ENCODE data around the gene LIPI. TPM values are rescaled to one million over a fixed set of nuclear protein-coding genes. Genes with fewer than 3 reads are reported as not detected.
"Not testable (repeated sequence)": the region's sequence is repeated elsewhere in the genome, so short reads cannot be mapped to it uniquely, and the experiment has no call there.

LIPI gene
- total and polyA plus RNA-seq, 4 donors, result not detected

DNA sequence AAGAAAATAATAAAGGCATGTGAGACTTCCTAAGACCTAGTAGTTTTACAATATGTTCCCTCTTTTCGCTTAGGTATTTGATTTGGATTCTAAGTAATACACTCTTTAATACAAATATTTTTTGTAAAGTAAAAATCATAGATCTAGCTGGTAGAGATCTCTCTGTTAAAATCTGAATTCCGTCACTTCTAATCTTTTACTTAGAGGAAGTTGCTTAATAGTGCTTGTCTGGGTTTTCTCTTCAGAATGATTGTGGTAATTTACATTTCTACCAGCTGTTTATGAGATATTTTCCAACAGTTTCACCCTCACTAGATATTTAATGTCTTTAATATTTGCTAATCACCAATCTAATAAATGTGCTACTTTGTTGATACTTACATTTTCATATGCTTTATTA lies 28.5 kb upstream of the LIPI start:
- ATAC-seq (ENCODE audit: low FRiP score) (no peak), DNase-seq (no peak)
- intact Hi-C loops (cut with DNase I), result no loop called here
- no peak overlapping the region for H3K27ac ChIP-seq (ENCODE audit: low read depth in 1 of 2, low read length in 2 of 2)
- WGBS, 2 donors, result 69 to 70% methylated on average over 2 of the region's 2 CpGs
- no peaks in the 10 kb centered on the region for H3K27me3 ChIP-seq (ENCODE audit: control insufficient read depth in 1 of 2, insufficient read depth in 2 of 2, low read length in 1 of 2)
- H3K36me3 ChIP-seq (ENCODE audit: control insufficient read depth in 1 of 2, insufficient read depth in 2 of 2, low read length in 1 of 2), result no peaks in the 10 kb centered on the region
- peaks cover 2% of the 10 kb centered on the region for H3K9me3 ChIP-seq (ENCODE audit: control insufficient read depth, low read length)
- H3K4me1 ChIP-seq (ENCODE audit: control insufficient read depth in 1 of 2, insufficient read depth in 2 of 2, low read length in 2 of 2), result no peaks in the 10 kb centered on the region
- no peak overlapping the region for H3K4me3 ChIP-seq (ENCODE audit: low read length in 2 of 2)

DNA sequence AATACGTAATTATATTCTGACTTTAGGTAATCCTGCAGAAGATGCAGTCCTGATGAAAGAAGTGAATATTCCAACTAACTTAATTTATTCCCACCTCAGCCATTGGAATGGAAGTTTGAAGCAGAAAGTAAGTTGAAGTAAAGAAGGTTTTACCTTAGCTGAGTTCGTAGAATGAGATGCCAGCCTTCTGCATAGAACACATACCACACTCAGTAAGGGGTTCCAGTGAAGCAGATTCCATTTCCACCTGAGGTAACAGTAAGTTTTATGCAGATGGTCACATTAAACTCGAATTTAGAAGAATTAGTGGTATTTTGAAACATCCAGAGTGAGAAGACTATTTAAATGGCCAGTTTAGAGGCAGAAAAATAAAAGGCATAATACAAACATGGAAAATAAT lies 25.4 kb upstream of the LIPI start:
- DNase-seq, result no peak
- Histone ChIP-seq H3K27ac (ENCODE audit: low read depth in 1 of 2, low read length in 2 of 2) (no peak overlapping the region), H3K36me3 (ENCODE audit: control insufficient read depth in 1 of 2, insufficient read depth in 2 of 2, low read length in 1 of 2) (no peaks in the 10 kb centered on the region), H3K4me1 (ENCODE audit: control insufficient read depth in 1 of 2, insufficient read depth in 2 of 2, low read length in 2 of 2) (no peaks in the 10 kb centered on the region), H3K4me3 (ENCODE audit: low read length in 2 of 2) (no peak overlapping the region), H3K27me3 (ENCODE audit: control insufficient read depth in 1 of 2, insufficient read depth in 2 of 2, low read length in 1 of 2) (no peaks in the 10 kb centered on the region), H3K9me3 (ENCODE audit: control insufficient read depth, low read length) (no peaks in the 10 kb centered on the region)
- no peak for ATAC-seq (ENCODE audit: low FRiP score)
- intact Hi-C loops (cut with DNase I), result no loop called here
- 46 to 49% methylated on average over 3 of the region's 3 CpGs for WGBS, 2 donors

DNA sequence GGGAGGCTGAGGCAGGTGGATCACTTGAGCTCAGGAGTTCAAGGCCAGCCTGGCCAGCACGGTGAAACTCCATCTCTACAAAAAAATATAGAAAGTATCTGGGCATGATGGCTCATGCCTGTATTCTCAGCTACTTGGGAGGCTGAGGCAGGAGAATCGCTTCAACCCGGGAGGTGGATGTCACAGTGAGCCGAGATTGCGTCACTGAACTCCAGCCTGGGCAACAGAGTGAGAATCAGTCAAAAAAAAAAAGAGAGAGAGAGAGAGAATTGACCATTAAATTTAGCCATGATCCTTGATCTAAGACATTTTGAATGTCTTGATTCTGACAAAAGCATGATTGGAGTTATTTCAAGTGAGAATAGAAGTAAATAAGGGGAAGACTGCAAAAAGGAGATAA lies 24.3 kb upstream of the LIPI start:
- 78 to 83% methylated on average over 5 of the region's 5 CpGs for WGBS, 2 donors

DNA sequence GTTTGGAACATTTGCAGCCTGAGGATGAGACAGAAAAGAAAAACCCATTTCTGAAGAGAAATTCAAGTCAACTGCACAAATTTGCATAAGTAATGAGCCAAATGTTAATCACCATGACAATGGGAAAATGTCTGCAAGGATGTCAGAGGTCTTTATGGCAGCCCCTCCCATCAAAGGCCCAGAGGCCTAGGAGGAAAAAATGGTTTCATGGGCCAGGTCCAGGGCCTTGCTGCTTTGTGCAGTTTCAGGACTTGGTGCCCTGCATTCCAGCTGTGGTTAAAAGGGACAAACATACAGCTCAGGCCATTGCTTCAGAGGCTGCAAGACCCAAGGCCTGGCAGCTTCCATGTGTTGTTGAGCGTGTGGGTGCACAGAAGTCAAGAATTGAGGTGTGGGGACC lies 18.6 kb upstream of the LIPI start:
- H3K4me1 ChIP-seq (ENCODE audit: control insufficient read depth in 1 of 2, insufficient read depth in 2 of 2, low read length in 2 of 2), result no peaks in the 10 kb centered on the region
- DNase-seq (no peak), ATAC-seq (ENCODE audit: low FRiP score) (no peak)
- no peak overlapping the region for H3K27ac ChIP-seq (ENCODE audit: low read depth in 1 of 2, low read length in 2 of 2)
- peaks cover 4% of the 10 kb centered on the region for H3K9me3 ChIP-seq (ENCODE audit: control insufficient read depth, low read length)
- no peak overlapping the region for H3K4me3 ChIP-seq (ENCODE audit: low read length in 2 of 2)
- no peaks in the 10 kb centered on the region for H3K27me3 ChIP-seq (ENCODE audit: control insufficient read depth in 1 of 2, insufficient read depth in 2 of 2, low read length in 1 of 2)
- no peaks in the 10 kb centered on the region for H3K36me3 ChIP-seq (ENCODE audit: control insufficient read depth in 1 of 2, insufficient read depth in 2 of 2, low read length in 1 of 2)
- 44 to 66% methylated on average over 1 of the region's 1 CpG for WGBS, 2 donors
- intact Hi-C loops (cut with DNase I), result no loop called here

More for the DNA sequence above, 24.3 kb upstream of the LIPI start:
- Histone ChIP-seq H3K27ac (ENCODE audit: low read depth in 1 of 2, low read length in 2 of 2) (no peak overlapping the region), H3K4me1 (ENCODE audit: control insufficient read depth in 1 of 2, insufficient read depth in 2 of 2, low read length in 2 of 2) (no peaks in the 10 kb centered on the region), H3K4me3 (ENCODE audit: low read length in 2 of 2) (no peak overlapping the region), H3K9me3 (ENCODE audit: control insufficient read depth, low read length) (no peaks in the 10 kb centered on the region), H3K36me3 (ENCODE audit: control insufficient read depth in 1 of 2, insufficient read depth in 2 of 2, low read length in 1 of 2) (no peaks in the 10 kb centered on the region), H3K27me3 (ENCODE audit: control insufficient read depth in 1 of 2, insufficient read depth in 2 of 2, low read length in 1 of 2) (no peaks in the 10 kb centered on the region)
- ATAC-seq (ENCODE audit: low FRiP score) (no peak), DNase-seq (no peak)
- intact Hi-C loops (cut with DNase I), result no loop called here

DNA sequence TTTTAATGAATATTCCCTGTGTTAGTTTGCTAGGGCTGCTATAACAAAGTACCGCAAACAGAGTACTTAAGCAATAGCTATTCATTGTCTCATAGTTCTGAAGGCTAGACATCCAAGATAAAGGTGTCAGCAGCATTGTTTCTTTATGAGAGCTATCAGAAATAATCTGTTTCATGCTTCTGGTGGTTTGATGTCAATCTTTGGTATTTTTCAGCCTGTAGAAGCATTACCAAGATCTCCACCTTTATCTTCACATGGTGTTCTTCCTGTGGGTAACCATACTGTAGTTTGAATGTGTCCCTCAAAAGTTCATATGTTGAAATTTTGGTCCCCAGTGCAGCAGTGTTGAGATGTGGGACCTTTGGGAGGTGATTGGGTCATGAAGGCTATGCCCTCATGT lies 12.6 kb upstream of the LIPI start:
- Histone ChIP-seq H3K27me3 (ENCODE audit: control insufficient read depth in 1 of 2, insufficient read depth in 2 of 2, low read length in 1 of 2) (no peaks in the 10 kb centered on the region), H3K36me3 (ENCODE audit: control insufficient read depth in 1 of 2, insufficient read depth in 2 of 2, low read length in 1 of 2) (no peaks in the 10 kb centered on the region), H3K4me1 (ENCODE audit: control insufficient read depth in 1 of 2, insufficient read depth in 2 of 2, low read length in 2 of 2) (no peaks in the 10 kb centered on the region), H3K27ac (ENCODE audit: low read depth in 1 of 2, low read length in 2 of 2) (no peak overlapping the region), H3K9me3 (ENCODE audit: control insufficient read depth, low read length) (no peaks in the 10 kb centered on the region), H3K4me3 (ENCODE audit: low read length in 2 of 2) (no peak overlapping the region)
- WGBS, 2 donors, result 93 to 94% methylated on average over 1 of the region's 1 CpG
- no peak for ATAC-seq (ENCODE audit: low FRiP score)
- intact Hi-C loops (cut with DNase I), result no loop called here
- no peak for DNase-seq

DNA sequence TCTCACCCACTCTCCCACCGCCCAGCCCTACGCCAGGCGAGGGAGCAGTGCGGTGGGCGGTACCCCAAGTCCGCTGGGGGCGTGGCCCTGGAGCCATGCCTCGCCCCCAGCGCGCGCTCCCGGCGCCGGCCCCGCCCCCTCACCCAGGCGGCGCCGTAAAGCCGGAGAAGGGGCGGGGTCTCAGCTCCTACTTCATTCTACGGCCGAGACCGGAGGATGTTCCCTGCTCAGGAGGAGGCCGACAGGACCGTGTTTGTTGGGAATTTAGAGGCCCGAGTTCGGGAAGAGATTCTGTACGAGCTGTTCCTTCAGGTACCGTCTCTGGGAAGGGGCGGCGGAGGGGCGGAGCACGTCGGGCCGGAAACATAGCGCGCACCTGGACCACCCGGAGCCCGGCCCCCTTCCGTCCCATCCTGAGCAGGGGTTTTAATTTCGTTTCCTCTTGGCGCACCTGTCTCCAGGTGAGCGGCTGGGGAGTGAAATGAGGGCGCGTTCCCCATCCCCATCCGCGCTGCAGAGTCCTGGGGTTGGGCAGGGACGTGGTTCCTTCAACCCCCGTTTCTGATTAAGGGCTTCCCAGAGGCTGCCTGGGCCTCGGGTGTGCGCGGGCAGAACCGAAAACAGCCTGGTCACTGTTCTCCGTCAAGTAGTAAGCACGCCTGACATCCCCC lies 5.4 kb upstream of the LIPI start, which contains the start of gene RBM11:
TSS of gene RBM11 (plus strand) at position 187 of the 671 bp plus-strand sequence. CDS start at position 217, 30 bp downstream.
- peaks cover 0 to 2% of the 10 kb centered on the region in 2 donors for H3K27me3 ChIP-seq (ENCODE audit: control insufficient read depth in 1 of 2, insufficient read depth in 2 of 2, low read length in 1 of 2)
- WGBS, 2 donors, result 1% methylated on average over 55 of the region's 55 CpGs
- no peak within 1 kb of the TSS for H3K27ac ChIP-seq (ENCODE audit: low read depth in 1 of 2, low read length in 2 of 2)
- DNase-seq, result peak; percentile 70 to 85
- intact Hi-C loops (cut with DNase I), result no loop called here
- ATAC-seq (ENCODE audit: low FRiP score), result peak; percentile 83
- H3K36me3 ChIP-seq (ENCODE audit: control insufficient read depth in 1 of 2, insufficient read depth in 2 of 2, low read length in 1 of 2), result no peaks in the 10 kb centered on the region
- no peaks in the 10 kb centered on the region for H3K4me1 ChIP-seq (ENCODE audit: control insufficient read depth in 1 of 2, insufficient read depth in 2 of 2, low read length in 2 of 2)
- peak within 1 kb of the TSS; percentile 1 to 22 for H3K4me3 ChIP-seq (ENCODE audit: low read length in 2 of 2)
- no peaks in the 10 kb centered on the region for H3K9me3 ChIP-seq (ENCODE audit: control insufficient read depth, low read length)

DNA sequence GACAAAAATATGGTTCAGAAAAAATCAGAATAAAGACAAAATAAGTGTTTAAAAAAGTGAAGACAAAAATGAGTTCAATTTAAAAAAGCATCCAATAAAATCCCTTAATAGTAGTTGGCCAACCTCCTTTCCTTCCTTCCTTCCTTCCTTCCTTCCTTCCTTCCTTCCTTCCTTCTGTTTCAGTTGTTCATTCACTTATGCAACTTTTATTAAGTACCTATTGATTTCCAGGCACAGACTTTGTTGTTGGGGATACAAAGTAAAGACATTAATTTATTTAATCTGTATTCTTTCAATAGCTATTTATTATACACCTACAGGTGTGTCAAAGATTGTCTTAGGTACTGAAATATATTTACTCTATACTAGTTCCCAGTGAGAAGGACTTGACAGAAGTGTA lies 2.4 kb upstream of the LIPI start:
- Histone ChIP-seq H3K36me3 (ENCODE audit: control insufficient read depth in 1 of 2, insufficient read depth in 2 of 2, low read length in 1 of 2) (no peaks in the 10 kb centered on the region), H3K4me1 (ENCODE audit: control insufficient read depth in 1 of 2, insufficient read depth in 2 of 2, low read length in 2 of 2) (no peaks in the 10 kb centered on the region), H3K27me3 (ENCODE audit: control insufficient read depth in 1 of 2, insufficient read depth in 2 of 2, low read length in 1 of 2) (peaks cover 0 to 2% of the 10 kb centered on the region in 2 donors), H3K9me3 (ENCODE audit: control insufficient read depth, low read length) (no peaks in the 10 kb centered on the region), H3K4me3 (ENCODE audit: low read length in 2 of 2) (no peak overlapping the region), H3K27ac (ENCODE audit: low read depth in 1 of 2, low read length in 2 of 2) (no peak overlapping the region)
- ATAC-seq (ENCODE audit: low FRiP score) (no peak), DNase-seq (no peak)
- intact Hi-C loops (cut with DNase I), result no loop called here

DNA sequence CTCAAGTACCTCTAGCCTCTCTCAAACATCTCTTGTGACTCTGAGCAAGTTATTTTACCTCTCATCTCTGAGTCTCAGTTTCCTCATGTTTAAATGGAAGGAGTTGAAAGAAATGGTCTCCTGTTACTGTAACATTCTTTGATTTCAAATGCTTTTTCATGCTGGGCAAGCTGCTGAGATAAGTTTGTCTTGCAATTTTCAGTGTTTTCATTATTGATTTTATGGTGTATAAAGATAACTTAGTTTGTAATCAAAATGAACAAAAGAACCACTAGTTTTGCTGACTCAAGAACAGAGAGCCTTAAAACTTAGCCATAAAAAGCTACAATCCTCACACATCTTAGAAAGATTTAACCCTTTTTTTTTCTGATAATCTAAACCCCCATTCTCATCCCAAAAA lies 4.5 kb downstream of the LIPI start:
- no peak overlapping the region for H3K4me3 ChIP-seq (ENCODE audit: low read length in 2 of 2)
- DNase-seq, result no peak
- no peak for ATAC-seq (ENCODE audit: low FRiP score)
- no peaks in the 10 kb centered on the region for H3K36me3 ChIP-seq (ENCODE audit: control insufficient read depth in 1 of 2, insufficient read depth in 2 of 2, low read length in 1 of 2)
- H3K4me1 ChIP-seq (ENCODE audit: control insufficient read depth in 1 of 2, insufficient read depth in 2 of 2, low read length in 2 of 2), result no peaks in the 10 kb centered on the region
- no peak overlapping the region for H3K27ac ChIP-seq (ENCODE audit: low read depth in 1 of 2, low read length in 2 of 2)
- no peaks in the 10 kb centered on the region for H3K9me3 ChIP-seq (ENCODE audit: control insufficient read depth, low read length)
- intact Hi-C loops (cut with DNase I), result no loop called here
- H3K27me3 ChIP-seq (ENCODE audit: control insufficient read depth in 1 of 2, insufficient read depth in 2 of 2, low read length in 1 of 2), result no peaks in the 10 kb centered on the region

DNA sequence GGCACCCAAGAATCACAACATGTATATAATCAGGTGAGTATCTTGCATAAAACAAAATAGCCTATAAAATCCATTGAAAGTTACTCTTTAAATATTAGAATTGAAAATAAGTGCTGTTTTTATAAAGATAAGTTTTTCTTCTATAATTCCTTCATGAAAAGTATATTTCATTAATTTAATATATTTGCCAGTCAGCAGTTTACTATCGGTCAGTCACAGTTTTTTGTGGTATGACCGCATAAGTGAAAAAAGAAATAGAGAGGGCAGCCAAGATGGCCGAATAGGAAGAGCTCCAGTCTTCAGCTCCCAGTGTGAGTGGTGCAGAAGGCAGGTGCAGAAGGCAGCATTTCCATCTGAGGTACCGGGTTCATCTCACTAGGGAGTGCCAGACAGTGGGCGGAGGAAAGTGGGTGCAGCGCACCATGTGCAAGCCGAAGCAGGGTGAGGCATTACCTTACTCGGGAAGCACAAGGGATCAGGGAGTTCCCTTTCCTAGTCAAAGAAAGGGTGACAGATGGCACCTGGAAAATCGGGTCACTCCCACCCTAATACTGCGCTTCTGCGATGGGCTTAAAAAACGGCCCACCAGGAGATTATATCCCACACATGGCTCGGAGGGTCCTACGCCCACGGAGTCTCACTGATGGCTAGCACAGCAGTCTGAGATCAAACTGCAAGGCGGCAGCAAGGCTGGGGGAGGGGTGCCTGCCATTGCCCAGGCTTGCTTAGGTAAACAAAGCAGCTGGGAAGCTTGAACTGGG lies 44.1 kb downstream of the LIPI start:
- DNase-seq; ATAC-seq (ENCODE audit: low FRiP score); H3K9me3 ChIP-seq (ENCODE audit: control insufficient read depth, low read length); intact Hi-C loops (cut with DNase I); H3K27me3 ChIP-seq (ENCODE audit: control insufficient read depth in 1 of 2, insufficient read depth in 2 of 2, low read length in 1 of 2); H3K4me3 ChIP-seq (ENCODE audit: low read length in 2 of 2); H3K27ac ChIP-seq (ENCODE audit: low read depth in 1 of 2, low read length in 2 of 2); H3K4me1 ChIP-seq (ENCODE audit: control insufficient read depth in 1 of 2, insufficient read depth in 2 of 2, low read length in 2 of 2); H3K36me3 ChIP-seq (ENCODE audit: control insufficient read depth in 1 of 2, insufficient read depth in 2 of 2, low read length in 1 of 2): not testable (repeated sequence)
- WGBS, 2 donors, result 83 to 86% methylated on average over 16 of the region's 16 CpGs

All from aorta (tissue), 5 donors.